Osteocyte (in vitro differentiated cells): ENCODE results near the gene GFOD1. TPM values are rescaled to one million over a fixed set of nuclear protein-coding genes. Genes with fewer than 3 reads are reported as not detected.

ENCODE experiments used
- DNase-seq: peaks from one replicate; pipeline ENCODE4 v3.0.0; 2021; ENCODE audit warnings: mixed read lengths; ENCODE audit not compliant: unreplicated experiment; ENCODE audit errors: extremely low spot score
- H3K27ac Mint-ChIP-seq: one replicate; pipeline ENCODE4 v1.8.0; 2021; ENCODE audit warnings: mild to moderate bottlenecking, mixed read lengths; ENCODE audit not compliant: unreplicated experiment
- H3K27me3 Mint-ChIP-seq: one replicate; pipeline ENCODE4 v1.8.0; 2021; ENCODE audit warnings: mixed read lengths; ENCODE audit not compliant: unreplicated experiment
- H3K36me3 Mint-ChIP-seq: one replicate; pipeline ENCODE4 v1.8.0; 2021; ENCODE audit warnings: mixed read lengths; ENCODE audit not compliant: unreplicated experiment
- H3K4me1 Mint-ChIP-seq: one replicate; pipeline ENCODE4 v1.8.0; 2021; ENCODE audit warnings: mixed read lengths; ENCODE audit not compliant: unreplicated experiment
- H3K4me3 Mint-ChIP-seq: one replicate; pipeline ENCODE4 v1.8.0; 2021; ENCODE audit warnings: mild to moderate bottlenecking, moderate library complexity, mixed read lengths; ENCODE audit not compliant: unreplicated experiment
- H3K9me3 Mint-ChIP-seq: one replicate; pipeline ENCODE4 v1.8.0; 2021; ENCODE audit warnings: mixed read lengths; ENCODE audit not compliant: unreplicated experiment
- total RNA-seq: library from RNA; stranded (reverse); gene quantifications from 2 replicates; pipeline ENCODE4 v1.2.1, GENCODE V29; 2021
- TF ChIP-seq, protein P1 (sequence below): fragments of 200-600 bp; sonication (generic); IDR thresholded peaks from 2 replicates; pipeline ENCODE4 v1.5.0; 2021; ENCODE audit warnings: antibody characterized with exemption, mild to moderate bottlenecking, moderate library complexity

GFOD1 gene
- total RNA-seq, 1 donor from 2014 or later: 0.89 TPM

DNA sequence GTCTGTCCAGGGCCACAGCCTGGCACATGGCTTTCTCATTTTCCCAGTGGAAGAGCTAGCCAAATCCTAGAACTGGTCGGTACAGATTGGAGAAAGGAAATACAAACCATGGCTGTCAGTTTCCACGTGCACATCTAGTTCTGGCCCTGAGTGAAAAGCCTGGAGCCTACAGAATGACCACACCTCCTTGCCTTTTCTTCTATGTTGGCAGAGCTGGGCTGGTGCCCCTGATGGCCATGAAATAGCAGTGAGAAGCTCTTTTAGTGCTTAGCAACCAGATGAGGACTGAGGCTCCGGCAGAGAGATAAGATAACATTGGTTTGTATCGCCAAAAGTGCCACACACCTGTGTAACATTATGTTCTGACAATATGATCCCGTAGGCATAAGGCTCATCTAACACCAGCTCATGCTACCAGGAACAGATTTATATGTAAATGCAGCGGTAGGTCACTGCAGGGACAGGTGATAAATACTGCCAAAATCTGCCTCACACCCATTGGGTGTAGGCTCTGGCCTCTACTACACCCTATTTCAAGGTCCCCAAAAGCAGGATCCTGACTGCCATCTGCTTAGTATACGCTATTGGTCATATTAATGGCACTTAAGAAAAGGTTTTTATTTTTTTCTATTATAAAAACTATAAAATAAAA, 119.2 kb downstream of the GFOD1 start:
- TF ChIP-seq, protein P1, sequence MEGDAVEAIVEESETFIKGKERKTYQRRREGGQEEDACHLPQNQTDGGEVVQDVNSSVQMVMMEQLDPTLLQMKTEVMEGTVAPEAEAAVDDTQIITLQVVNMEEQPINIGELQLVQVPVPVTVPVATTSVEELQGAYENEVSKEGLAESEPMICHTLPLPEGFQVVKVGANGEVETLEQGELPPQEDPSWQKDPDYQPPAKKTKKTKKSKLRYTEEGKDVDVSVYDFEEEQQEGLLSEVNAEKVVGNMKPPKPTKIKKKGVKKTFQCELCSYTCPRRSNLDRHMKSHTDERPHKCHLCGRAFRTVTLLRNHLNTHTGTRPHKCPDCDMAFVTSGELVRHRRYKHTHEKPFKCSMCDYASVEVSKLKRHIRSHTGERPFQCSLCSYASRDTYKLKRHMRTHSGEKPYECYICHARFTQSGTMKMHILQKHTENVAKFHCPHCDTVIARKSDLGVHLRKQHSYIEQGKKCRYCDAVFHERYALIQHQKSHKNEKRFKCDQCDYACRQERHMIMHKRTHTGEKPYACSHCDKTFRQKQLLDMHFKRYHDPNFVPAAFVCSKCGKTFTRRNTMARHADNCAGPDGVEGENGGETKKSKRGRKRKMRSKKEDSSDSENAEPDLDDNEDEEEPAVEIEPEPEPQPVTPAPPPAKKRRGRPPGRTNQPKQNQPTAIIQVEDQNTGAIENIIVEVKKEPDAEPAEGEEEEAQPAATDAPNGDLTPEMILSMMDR: no peak
- Mint-ChIP-seq H3K4me3 (no peak overlapping the region), H3K4me1 (peaks cover 2% of the 10 kb centered on the region), H3K9me3 (no peaks in the 10 kb centered on the region), H3K36me3 (no peaks in the 10 kb centered on the region), H3K27me3 (no peaks in the 10 kb centered on the region), H3K27ac (no peak overlapping the region)
- no peak for DNase-seq

DNA sequence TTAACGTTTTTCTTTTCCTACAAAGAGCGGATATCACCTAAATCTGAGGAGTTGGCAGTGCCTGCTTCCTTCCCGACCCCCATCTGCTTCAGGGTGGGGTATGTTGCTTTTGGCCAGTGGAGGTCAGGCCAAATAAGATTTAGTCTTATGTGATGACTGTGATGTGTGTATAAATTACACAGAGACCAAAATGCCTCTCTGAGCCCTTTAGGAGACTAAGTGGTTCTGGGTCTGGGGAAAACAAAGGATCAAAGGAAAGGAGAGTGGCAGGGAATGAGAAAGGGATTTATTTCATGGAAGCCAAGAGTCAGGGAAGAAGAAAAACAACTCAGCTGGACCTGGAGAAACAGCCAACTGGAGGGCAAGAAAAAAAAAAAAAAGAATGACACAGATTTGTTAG, 120.0 kb downstream of the GFOD1 start:
- DNase-seq: no peak
- Mint-ChIP-seq H3K27ac (no peak overlapping the region), H3K36me3 (no peaks in the 10 kb centered on the region), H3K4me3 (no peak overlapping the region), H3K27me3 (no peaks in the 10 kb centered on the region), H3K4me1 (peaks cover 2% of the 10 kb centered on the region), H3K9me3 (no peaks in the 10 kb centered on the region)
- TF ChIP-seq, protein P1: no peak

GRCh38 chr6:13365320-13365719, 122.1 kb downstream of the GFOD1 start:
- Mint-ChIP-seq H3K9me3 (no peaks in the 10 kb centered on the region), H3K27me3 (no peaks in the 10 kb centered on the region), H3K4me1 (peaks cover 2% of the 10 kb centered on the region), H3K36me3 (no peaks in the 10 kb centered on the region), H3K27ac (no peak overlapping the region), H3K4me3 (no peak overlapping the region)
- DNase-seq: no peak
- TF ChIP-seq, protein P1: no peak

GRCh38 chr6:13364842-13365241, 122.6 kb downstream of the GFOD1 start:
- H3K9me3 Mint-ChIP-seq: no peaks in the 10 kb centered on the region

GRCh38 chr6:13362412-13362811, 125.0 kb downstream of the GFOD1 start:
- H3K36me3 Mint-ChIP-seq: no peaks in the 10 kb centered on the region
- H3K27me3 Mint-ChIP-seq: no peaks in the 10 kb centered on the region
- no peaks in the 10 kb centered on the region for H3K4me1 Mint-ChIP-seq
- TF ChIP-seq, protein P1: no peak
- H3K27ac Mint-ChIP-seq: no peak overlapping the region
- DNase-seq: no peak
- no peak overlapping the region for H3K4me3 Mint-ChIP-seq
- H3K9me3 Mint-ChIP-seq: no peaks in the 10 kb centered on the region

More at GRCh38 chr6:13364842-13365241, 122.6 kb downstream of the GFOD1 start:
- Mint-ChIP-seq H3K4me3 (no peak overlapping the region), H3K27me3 (no peaks in the 10 kb centered on the region), H3K36me3 (no peaks in the 10 kb centered on the region), H3K27ac (no peak overlapping the region), H3K4me1 (peaks cover 2% of the 10 kb centered on the region)
- TF ChIP-seq, protein P1: no peak
- no peak for DNase-seq
